T-cell (primary cell): ENCODE data around the gene UBE2Q2. TPM values are rescaled to one million over a fixed set of nuclear protein-coding genes. Genes with fewer than 3 reads are reported as not detected.
"Not testable (repeated sequence)": the region's sequence is repeated elsewhere in the genome, so short reads cannot be mapped to it uniquely, and the experiment has no call there.

Experiments
- ATAC-seq, 4 experiments: fragments of 200-7000 bp in 3 of 4; fragments of 150-1000 bp in 1 of 4; cut with Tn5 transposase; replicated peaks in 1 of 4; 1 replicate in 3 of 4; 2 replicates in 1 of 4; pipeline ENCODE4 v1.10.0; 2021; ENCODE audit warnings: moderate library complexity in 3 of 4, mild to moderate bottlenecking in 2 of 4, moderate number of reproducible peaks in 1 of 4
- CTCF ChIA-PET, 2 donors: fragments of 300-600 bp; sonication (Branson Sonifier 250); formaldehyde crosslinking; loops; one replicate each; lab custom pipeline; 2022; ENCODE audit warnings: antibody characterized with exemption in 2 of 2; lab: Charles Lee
- POLR2A ChIA-PET, 2 donors: fragments of 300-600 bp; sonication (Branson Sonifier 250); formaldehyde crosslinking; loops; one replicate each; lab custom pipeline; 2022; ENCODE audit warnings: antibody characterized with exemption in 2 of 2; lab: Charles Lee
- DNase-seq, 35 experiments: peaks; one replicate each; pipeline versions ENCODE4 v3.0.0 to v3.0.0-alpha.2; 2013 to 2023
- H3K27ac ChIP-seq: one replicate; pipeline ENCODE4 v1.5.1; 2013; ENCODE audit warnings: low read length
- H3K27me3 ChIP-seq, 2 experiments: replicated peaks in 1 of 2; 1 replicate in 1 of 2; 2 replicates in 1 of 2; pipeline versions ENCODE4 v1.6.1 to v1.7.0; 2013; ENCODE audit warnings: low read length in 1 of 2, mixed read lengths in 1 of 2; ENCODE audit not compliant: control insufficient read depth in 2 of 2, insufficient read depth in 2 of 2; ENCODE audit errors: extremely low read depth in 1 of 2
- H3K36me3 ChIP-seq, 2 donors: 1 replicate in 1 of 2; 2 replicates in 1 of 2; pipeline versions ENCODE4 v1.6.1 to v1.7.0; 2013; ENCODE audit warnings: low read length in 1 of 2; ENCODE audit not compliant: control insufficient read depth in 2 of 2, insufficient read depth in 1 of 2; ENCODE audit errors: extremely low read depth in 1 of 2
- H3K4me1 ChIP-seq, 2 experiments: 1 replicate in 1 of 2; 2 replicates in 1 of 2; pipeline versions ENCODE4 v1.6.1 to v1.7.0; 2013; ENCODE audit warnings: low read length in 2 of 2, mixed read lengths in 1 of 2; ENCODE audit not compliant: insufficient read depth in 2 of 2, control insufficient read depth in 1 of 2; ENCODE audit errors: extremely low read depth in 1 of 2
- H3K4me3 ChIP-seq, 2 donors: 1 replicate in 1 of 2; 2 replicates in 1 of 2; pipeline versions ENCODE4 v1.5.1 to v1.7.0; 2013; ENCODE audit warnings: mild to moderate bottlenecking in 2 of 2, low read length in 1 of 2, moderate library complexity in 1 of 2; ENCODE audit not compliant: control insufficient read depth in 1 of 2; ENCODE audit errors: extremely low read depth in 1 of 2
- H3K9me3 ChIP-seq: 2 replicates; pipeline ENCODE4 v1.7.0; 2013
- H3K27ac Mint-ChIP-seq, 2 donors: one replicate each; pipeline ENCODE4 v1.8.0; 2020 to 2021; ENCODE audit warnings: mild to moderate bottlenecking in 2 of 2, mixed read lengths in 2 of 2
- H3K27me3 Mint-ChIP-seq, 2 donors: one replicate each; pipeline ENCODE4 v1.8.0; 2021 to 2022; ENCODE audit warnings: mixed read lengths in 2 of 2
- H3K36me3 Mint-ChIP-seq: one replicate; pipeline ENCODE4 v1.8.0; 2021; ENCODE audit warnings: mixed read lengths
- H3K4me1 Mint-ChIP-seq, 3 donors: one replicate each; pipeline ENCODE4 v1.8.0; 2020 to 2022; ENCODE audit warnings: mixed read lengths in 3 of 3, mild to moderate bottlenecking in 1 of 3
- H3K4me3 Mint-ChIP-seq, 3 donors: one replicate each; pipeline ENCODE4 v1.8.0; 2020 to 2022; ENCODE audit warnings: mild to moderate bottlenecking in 3 of 3, mixed read lengths in 3 of 3, moderate library complexity in 3 of 3
- H3K9me3 Mint-ChIP-seq, 3 donors: one replicate each; pipeline ENCODE4 v1.8.0; 2020 to 2022; ENCODE audit warnings: mixed read lengths in 3 of 3
- WGBS: methylation state at CpG from one replicate; pipeline ENCODE4 v1.1.5; 2013; ENCODE audit warnings: missing lambda C conversion rate; ENCODE audit not compliant: insufficient coverage; 5-methylcytosine and 5-hydroxymethylcytosine counted together
- total RNA-seq, 35 experiments: library from RNA in 6 of 35; stranded (reverse) in 6 of 35; fragments of 120-200 nt in 1 of 35; gene quantifications; one replicate each; pipeline versions ENCODE4 v1.2.1 to v1.2.4 and lab custom pipeline; 2013 to 2026

The UBE2Q2 gene
- 10 to 100 TPM; 28.6 to 40.9 (median 36.9) TPM for total RNA-seq
- 47.1 TPM for total RNA-seq (2013)
- 33.9 to 173 (median 74.2) reads per million in 29 experiments for total RNA-seq (lab: John Stamatoyannopoulos, UW)

GRCh38 chr15:75842722-75843677 is at the start of gene UBE2Q2:
TSS of gene UBE2Q2 (plus strand) at chr15:75843447. CDS start at chr15:75843667, 220 bp downstream.
- under 1% methylated on average over 101 of the region's 109 CpGs for WGBS
- ATAC-seq = peak; percentile 69 to 74 (median 74)
- Histone ChIP-seq H3K4me1 (peaks cover 22 to 28% of the 10 kb centered on the region in 2 experiments), H3K4me3 (peak within 1 kb of the TSS; percentile 70 to 82), H3K9me3 (no peaks in the 10 kb centered on the region), H3K27ac (peak within 1 kb of the TSS; percentile 59), H3K27me3 (no peaks in the 10 kb centered on the region), H3K36me3 (no peaks in the 10 kb centered on the region)
- no peaks in the 10 kb centered on the region for H3K9me3 Mint-ChIP-seq
- H3K4me1 Mint-ChIP-seq = peaks cover 39 to 47% (median 39%) of the 10 kb centered on the region in 3 donors
- CTCF ChIA-PET = interaction anchor here (0.6 to 1.1 kb wide), 4 partner anchors 8 to 1577 kb away, joined by 3 to 5 read pairs (median 4); partner anchors contain the start of gene PEAK1 (in 1 of the 2)
- peaks cover 3% of the 10 kb centered on the region for H3K36me3 Mint-ChIP-seq
- no peaks in the 10 kb centered on the region for H3K27me3 Mint-ChIP-seq
- POLR2A ChIA-PET = interaction anchor here in 1 of 2 donors (0.8 kb wide), 1 partner anchor 28 kb away, joined by 3 read pairs; no protein-coding TSS in a partner anchor
- peak within 1 kb of the TSS; percentile 87 to 90 for H3K27ac Mint-ChIP-seq
- DNase-seq = peak; percentile 37 to 82 (median 62)
- peak within 1 kb of the TSS; percentile 88 to 97 (median 94) for H3K4me3 Mint-ChIP-seq

- peaks cover 35 to 48% of the 10 kb centered on the region in 2 donors for H3K27me3 Mint-ChIP-seq
- no peaks in the 10 kb centered on the region for H3K9me3 Mint-ChIP-seq
- H3K4me3 Mint-ChIP-seq = no peak overlapping the region
- no peaks in the 10 kb centered on the region for H3K36me3 Mint-ChIP-seq
- ChIA-PET POLR2A (no interaction called here), CTCF (no interaction called here)
- peaks cover 0 to under 1% (median 0%) of the 10 kb centered on the region in 3 donors for H3K4me1 Mint-ChIP-seq
- no peak for ATAC-seq
- Histone ChIP-seq H3K4me3 (no peak overlapping the region), H3K27ac (no peak overlapping the region), H3K4me1 (no peaks in the 10 kb centered on the region), H3K36me3 (no peaks in the 10 kb centered on the region), H3K9me3 (no peaks in the 10 kb centered on the region), H3K27me3 (peaks cover 0 to 14% of the 10 kb centered on the region in 2 experiments)
- WGBS = no CpG with 5 or more reads among the region's 2 CpGs
- DNase-seq = no peak
- H3K27ac Mint-ChIP-seq = no peak overlapping the region
These were observed 46.9 kb upstream of the UBE2Q2 start for GRCh38 chr15:75796321-75796720.

- H3K4me3 Mint-ChIP-seq, H3K4me1 ChIP-seq, H3K9me3 ChIP-seq, H3K36me3 ChIP-seq, H3K4me3 ChIP-seq, CTCF ChIA-PET, H3K27ac Mint-ChIP-seq, H3K4me1 Mint-ChIP-seq, POLR2A ChIA-PET, DNase-seq, H3K36me3 Mint-ChIP-seq, H3K27ac ChIP-seq, ATAC-seq, H3K9me3 Mint-ChIP-seq: not testable (repeated sequence)
- peaks cover 36 to 52% of the 10 kb centered on the region in 2 donors for H3K27me3 Mint-ChIP-seq
- peaks cover 0 to 21% of the 10 kb centered on the region in 2 experiments for H3K27me3 ChIP-seq
- 100% methylated on average over 1 of the region's 1 CpG for WGBS
These were observed 46.1 kb upstream of the UBE2Q2 start for GRCh38 chr15:75797146-75797545.

- H3K36me3 Mint-ChIP-seq = no peaks in the 10 kb centered on the region
- Histone ChIP-seq H3K27ac (no peak overlapping the region), H3K36me3 (no peaks in the 10 kb centered on the region), H3K27me3 (peaks cover 0 to 25% of the 10 kb centered on the region in 2 experiments), H3K4me1 (peaks cover 2 to 9% of the 10 kb centered on the region in 2 experiments), H3K9me3 (no peaks in the 10 kb centered on the region), H3K4me3 (no peak overlapping the region)
- no peak for ATAC-seq
- ChIA-PET POLR2A (no interaction called here), CTCF (interaction anchor here in 1 of 2 donors (3.8 kb wide), 1 partner anchor 71 kb away, joined by 19 read pairs; no protein-coding TSS in a partner anchor)
- DNase-seq = no peak
- H3K4me1 Mint-ChIP-seq = peaks cover 0 to 8% (median 5%) of the 10 kb centered on the region in 3 donors
- H3K4me3 Mint-ChIP-seq = no peak overlapping the region
- no peaks in the 10 kb centered on the region for H3K9me3 Mint-ChIP-seq
- H3K27ac Mint-ChIP-seq = no peak overlapping the region
- peaks cover 33 to 48% of the 10 kb centered on the region in 2 donors for H3K27me3 Mint-ChIP-seq
These were observed 44.1 kb upstream of the UBE2Q2 start for GRCh38 chr15:75799190-75799589.

- H3K27me3 ChIP-seq = peaks cover 0 to 26% of the 10 kb centered on the region in 2 experiments
- H3K4me3 ChIP-seq, H3K27ac Mint-ChIP-seq, H3K36me3 Mint-ChIP-seq, H3K36me3 ChIP-seq, H3K4me1 Mint-ChIP-seq, H3K4me3 Mint-ChIP-seq, H3K9me3 Mint-ChIP-seq, DNase-seq, H3K9me3 ChIP-seq, H3K27ac ChIP-seq, ATAC-seq, H3K4me1 ChIP-seq, POLR2A ChIA-PET: not testable (repeated sequence)
- H3K27me3 Mint-ChIP-seq = peaks cover 33 to 45% of the 10 kb centered on the region in 2 donors
- CTCF ChIA-PET = interaction anchor here in 1 of 2 donors (3.8 kb wide), 1 partner anchor 72 kb away, joined by 19 read pairs; no protein-coding TSS in a partner anchor
- 94% methylated on average over 2 of the region's 4 CpGs for WGBS
These were observed 42.8 kb upstream of the UBE2Q2 start for GRCh38 chr15:75800409-75800808.
